GM19438 (cell line): Measurements from ENCODE around the gene SSX2.
"Not testable (repeated sequence)": the region's sequence is repeated elsewhere in the genome, so short reads cannot be mapped to it uniquely, and the experiment has no call there.

ENCODE experiments used
- ATAC-seq: cut with Tn5 transposase; IDR thresholded peaks from one replicate; pipeline ENCODE4 v1.9.1; 2021; ENCODE audit warnings: low read depth; ENCODE audit not compliant: unreplicated experiment

SSX2 gene, protein sequence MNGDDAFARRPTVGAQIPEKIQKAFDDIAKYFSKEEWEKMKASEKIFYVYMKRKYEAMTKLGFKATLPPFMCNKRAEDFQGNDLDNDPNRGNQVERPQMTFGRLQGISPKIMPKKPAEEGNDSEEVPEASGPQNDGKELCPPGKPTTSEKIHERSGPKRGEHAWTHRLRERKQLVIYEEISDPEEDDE

GRCh38 chrX:52707078-52707477, at the start of gene SSX2:
TSS of gene SSX2 (minus strand) at chrX:52707178. CDS start at chrX:52705749, 1,429 bp downstream.
- not testable (repeated sequence) for ATAC-seq

GRCh38 chrX:52750952-52751351, 44.0 kb upstream of the SSX2 start, which contains the start of gene SSX2B:
TSS of gene SSX2B (plus strand) at chrX:52751252. CDS start at chrX:52752681, 1,429 bp downstream.
- not testable (repeated sequence) for ATAC-seq

DNA sequence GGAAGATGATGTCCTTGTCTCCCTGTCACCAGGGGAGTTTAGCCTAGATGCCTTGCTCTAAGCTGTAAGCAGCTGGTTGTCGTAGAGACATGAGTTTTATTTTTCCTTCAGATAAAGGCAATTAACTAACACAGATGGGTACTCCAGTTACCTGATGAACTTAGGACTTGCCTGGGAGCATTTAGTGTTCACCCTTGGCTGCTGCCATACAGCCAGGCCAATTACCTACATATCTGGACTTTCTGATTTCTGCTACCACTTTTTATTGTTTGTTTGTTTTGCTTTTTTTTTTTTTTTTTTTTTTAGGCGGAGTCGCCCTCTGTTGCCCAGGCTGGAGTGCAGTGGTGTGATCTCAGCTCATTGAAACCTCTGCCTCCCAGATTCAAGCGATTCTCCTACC, 14.9 kb downstream of the SSX2 start:
- ATAC-seq: not testable (repeated sequence)

DNA sequence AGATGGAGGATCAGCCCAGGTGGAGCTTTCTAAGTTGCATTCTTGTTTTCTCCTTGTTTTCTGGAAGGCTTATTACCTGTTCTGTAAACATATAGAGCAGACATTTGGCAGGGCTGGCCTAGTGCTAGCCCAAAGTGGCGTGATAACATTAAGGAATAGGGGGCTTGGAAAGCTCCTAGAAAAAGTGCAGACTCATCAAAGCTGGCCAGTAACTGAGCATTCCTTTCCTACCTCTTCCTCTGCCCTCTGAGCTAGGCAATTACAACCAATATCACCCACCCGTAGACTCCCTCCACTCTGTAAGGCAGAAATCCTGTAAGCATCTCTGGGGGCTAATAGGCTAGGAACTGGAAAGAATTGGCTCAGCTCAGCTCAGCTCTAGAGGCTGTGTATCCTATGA, 44.8 kb downstream of the SSX2 start:
- not testable (repeated sequence) for ATAC-seq

GRCh38 chrX:52655475-52655874, 51.5 kb downstream of the SSX2 start:
- ATAC-seq: not testable (repeated sequence)

- ATAC-seq: not testable (repeated sequence)
These were observed 52.2 kb downstream of the SSX2 start, which contains the start of gene SSX7 for GRCh38 chrX:52654800-52655199. TSS of gene SSX7 (minus strand) at chrX:52654900. CDS start at chrX:52653472, 1,428 bp downstream.

- not testable (repeated sequence) for ATAC-seq
These were observed 56.3 kb downstream of the SSX2 start for GRCh38 chrX:52650676-52651075.

DNA sequence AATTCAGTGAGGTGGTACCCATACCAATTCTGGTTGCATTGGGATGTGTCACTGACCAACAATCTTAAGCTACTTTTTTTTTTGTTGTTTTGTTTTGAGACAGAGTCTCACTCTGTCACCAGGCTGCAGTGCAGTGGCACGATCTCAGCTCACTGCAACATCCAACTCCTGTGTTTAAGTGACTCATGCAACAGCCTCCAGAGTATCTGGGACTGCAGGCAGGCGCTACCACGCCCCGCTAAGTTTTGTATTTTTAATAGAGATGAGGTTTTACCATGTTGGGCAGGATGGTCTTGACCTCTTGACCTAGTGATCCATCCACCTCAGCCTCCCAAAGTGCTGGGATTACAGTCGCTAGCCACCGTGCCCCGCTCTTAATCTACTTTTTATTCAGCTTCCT, 58.0 kb downstream of the SSX2 start:
- ATAC-seq: not testable (repeated sequence)
